Measurements from ENCODE around the gene HAT1.
A peak's percentile ranks its signal among the peaks of the same experiment; 100 is the strongest.
"Not testable (repeated sequence)": the region's sequence is repeated elsewhere in the genome, so short reads cannot be mapped to it uniquely, and the experiment has no call there.

Gene HAT1, protein sequence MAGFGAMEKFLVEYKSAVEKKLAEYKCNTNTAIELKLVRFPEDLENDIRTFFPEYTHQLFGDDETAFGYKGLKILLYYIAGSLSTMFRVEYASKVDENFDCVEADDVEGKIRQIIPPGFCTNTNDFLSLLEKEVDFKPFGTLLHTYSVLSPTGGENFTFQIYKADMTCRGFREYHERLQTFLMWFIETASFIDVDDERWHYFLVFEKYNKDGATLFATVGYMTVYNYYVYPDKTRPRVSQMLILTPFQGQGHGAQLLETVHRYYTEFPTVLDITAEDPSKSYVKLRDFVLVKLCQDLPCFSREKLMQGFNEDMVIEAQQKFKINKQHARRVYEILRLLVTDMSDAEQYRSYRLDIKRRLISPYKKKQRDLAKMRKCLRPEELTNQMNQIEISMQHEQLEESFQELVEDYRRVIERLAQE

DNA sequence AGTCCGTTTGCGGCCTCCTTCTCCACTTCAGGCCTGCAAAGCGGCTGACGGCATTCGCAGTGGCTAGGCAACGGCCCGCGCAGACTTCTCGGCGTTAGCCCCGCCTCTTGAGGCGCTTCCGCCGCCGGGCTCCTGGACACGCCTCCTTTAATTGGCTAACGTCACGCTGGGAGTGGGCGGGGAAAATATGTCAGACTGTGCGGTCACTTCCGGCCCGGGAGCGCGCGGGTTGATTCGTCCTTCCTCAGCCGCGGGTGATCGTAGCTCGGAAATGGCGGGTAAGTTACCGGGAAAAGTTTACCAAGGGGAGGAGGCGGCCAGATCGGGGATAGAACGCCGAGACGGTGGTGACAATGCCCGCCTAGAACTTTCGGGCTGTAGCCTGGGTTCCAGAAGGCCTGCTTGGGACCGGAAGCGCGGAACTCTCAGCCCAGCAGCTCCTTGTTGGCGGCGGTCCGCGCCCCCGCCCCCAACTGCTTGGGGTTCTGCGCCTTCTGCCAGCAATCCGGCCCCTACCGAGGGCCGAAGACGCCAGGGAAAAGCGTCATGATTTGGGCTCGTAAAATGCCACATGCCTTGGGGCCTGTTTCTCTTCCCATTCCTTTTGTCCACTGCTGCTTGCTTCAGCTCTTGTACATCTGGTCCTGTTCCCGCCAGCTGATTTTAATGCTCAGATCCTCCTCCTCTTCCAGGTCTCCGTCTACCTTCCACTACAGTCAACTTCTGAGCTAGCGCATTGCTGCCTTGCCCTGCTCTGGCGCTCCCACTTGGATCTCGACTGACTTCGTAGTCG, at the start of gene HAT1:
Gene HAT1 (plus strand): TSS at position 232 of the 793 bp plus-strand sequence. CDS start 40 bp downstream, at position 272.
- DNase-seq (ENCODE audit: low read depth, low spot score) = peak; percentile 80

DNA sequence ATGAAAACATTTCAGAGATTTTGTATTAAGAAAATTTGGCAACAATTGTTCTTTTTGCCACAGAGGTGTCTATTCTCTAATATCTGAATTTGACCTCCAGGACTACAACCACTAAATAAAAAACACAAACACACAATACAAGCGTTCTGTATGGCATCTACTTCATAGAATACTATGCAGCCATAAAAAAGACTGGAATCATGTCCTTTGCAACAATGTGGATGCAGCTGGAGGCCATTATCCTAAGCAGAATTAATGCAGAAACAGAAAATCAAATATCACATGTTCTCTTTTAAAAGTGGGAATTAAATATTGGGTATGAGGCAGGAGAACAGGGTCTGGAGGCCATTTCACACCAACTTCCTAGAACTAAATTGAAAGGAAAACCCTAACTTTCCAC, 47.7 kb upstream of the HAT1 start:
- DNase-seq (ENCODE audit: low read depth, low spot score) = no peak

DNA sequence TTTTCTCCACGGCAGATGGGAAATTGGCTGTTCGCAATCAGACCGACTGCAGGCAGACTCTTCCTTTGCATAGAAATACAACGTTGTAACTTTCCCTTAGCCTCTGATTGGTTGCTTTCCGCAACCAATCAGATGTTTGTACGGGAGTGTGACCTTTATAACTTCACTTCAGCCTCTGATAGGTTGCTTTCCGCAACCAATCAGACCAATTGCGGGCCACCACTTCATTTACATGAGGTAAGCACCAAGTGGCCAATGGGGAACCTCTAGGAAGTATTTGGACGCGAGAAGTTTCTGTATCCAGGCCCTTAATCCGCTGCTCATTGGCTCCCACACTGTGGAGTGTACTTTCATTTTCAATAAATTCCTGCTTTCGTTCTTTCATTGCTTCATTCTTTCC, 47.3 kb upstream of the HAT1 start:
- DNase-seq (ENCODE audit: low read depth, low spot score) = no peak

DNA sequence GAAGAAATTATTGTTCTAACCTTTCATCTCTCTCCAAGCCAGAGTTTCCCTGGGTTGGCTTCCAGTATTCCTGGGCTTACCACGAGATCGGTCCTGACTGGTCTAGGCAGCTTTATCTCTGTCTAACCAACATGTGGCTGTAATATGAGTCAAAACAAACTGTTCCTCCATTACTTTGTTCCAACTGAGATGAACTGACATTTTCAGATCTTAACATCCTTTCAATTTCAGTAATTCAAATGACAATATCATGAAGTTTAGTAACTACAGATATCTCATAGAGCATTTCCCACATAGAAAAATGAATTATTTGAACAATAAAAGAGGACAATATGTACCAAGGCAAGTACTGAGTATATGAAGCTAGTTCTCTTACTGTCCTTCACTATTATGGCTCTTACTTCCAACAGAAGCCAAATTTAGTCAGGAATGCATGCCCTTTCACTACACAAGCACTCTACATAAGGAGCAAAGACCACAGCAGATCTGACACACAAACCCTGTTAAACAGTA, 43.7 kb upstream of the HAT1 start:
- no peak for DNase-seq (ENCODE audit: low read depth, low spot score)

DNA sequence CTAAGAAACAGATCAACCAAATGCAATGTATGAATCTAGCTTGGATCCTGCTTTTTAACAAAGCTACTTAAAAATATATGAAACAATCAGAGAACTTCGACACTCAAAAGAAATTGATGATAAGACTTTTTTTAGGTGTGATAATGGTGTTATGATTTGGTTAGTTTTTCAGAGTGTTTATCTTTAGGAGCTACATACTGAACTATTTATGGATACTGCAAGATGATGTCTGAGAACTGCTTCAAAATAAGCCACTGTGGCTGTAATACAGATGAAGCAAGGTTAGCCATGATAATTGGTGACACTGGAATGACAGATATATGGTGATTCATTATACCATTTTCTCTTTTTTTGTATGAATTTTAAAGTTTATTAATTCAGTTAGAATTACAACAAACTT, 42.4 kb upstream of the HAT1 start:
- DNase-seq (ENCODE audit: low read depth, low spot score) = no peak

DNA sequence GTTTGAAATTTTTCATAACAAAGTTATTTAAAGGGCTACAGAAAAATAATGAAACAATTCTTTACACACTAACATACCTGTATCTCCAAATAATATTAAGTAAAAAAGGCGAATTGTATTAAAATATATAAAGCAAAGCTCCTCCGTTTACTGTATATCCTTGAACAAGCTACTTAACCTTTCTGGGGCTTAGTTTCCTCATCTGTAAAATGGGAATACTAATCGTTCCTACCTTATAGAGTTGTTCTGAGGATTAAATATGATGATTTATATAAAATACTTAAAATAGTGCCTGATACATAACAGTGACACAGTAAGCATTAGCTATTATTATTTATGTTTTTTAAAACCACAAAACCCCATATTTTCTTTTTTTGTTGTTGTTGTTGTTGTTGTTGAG, 41.5 kb upstream of the HAT1 start:
- no peak for DNase-seq (ENCODE audit: low read depth, low spot score)

DNA sequence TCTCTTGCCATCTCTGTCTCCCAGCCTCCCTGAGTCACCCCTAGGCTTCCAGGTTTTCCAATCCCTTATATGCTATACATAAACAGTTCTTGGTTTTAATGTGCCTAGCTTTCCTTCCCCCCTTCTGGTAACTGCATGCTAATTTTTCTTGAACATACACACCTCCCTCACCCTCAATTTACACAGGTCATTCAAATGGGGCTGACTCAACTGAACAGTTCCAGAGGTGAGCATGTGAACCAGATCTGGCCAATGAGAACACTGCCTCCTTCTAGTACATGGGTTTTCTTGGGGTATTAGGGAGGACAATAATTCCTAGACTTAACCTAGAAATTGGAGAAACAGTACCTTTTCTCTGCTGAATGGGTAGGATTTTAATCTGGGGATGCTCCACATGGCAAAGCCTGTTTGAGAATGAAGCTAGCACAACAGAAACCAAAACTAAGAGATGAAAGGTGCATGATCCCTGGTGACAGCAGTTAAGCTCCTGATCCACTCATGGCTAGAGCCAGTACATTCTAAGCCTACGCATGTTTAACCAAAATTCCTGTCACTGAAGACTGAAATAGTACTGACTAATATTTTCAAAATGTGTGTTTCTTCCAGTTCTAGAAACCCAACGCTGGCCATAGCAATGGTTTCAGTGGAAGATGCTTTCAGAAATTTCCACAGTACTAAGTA, 40.0 kb upstream of the HAT1 start:
- no peak for DNase-seq (ENCODE audit: low read depth, low spot score)

DNA sequence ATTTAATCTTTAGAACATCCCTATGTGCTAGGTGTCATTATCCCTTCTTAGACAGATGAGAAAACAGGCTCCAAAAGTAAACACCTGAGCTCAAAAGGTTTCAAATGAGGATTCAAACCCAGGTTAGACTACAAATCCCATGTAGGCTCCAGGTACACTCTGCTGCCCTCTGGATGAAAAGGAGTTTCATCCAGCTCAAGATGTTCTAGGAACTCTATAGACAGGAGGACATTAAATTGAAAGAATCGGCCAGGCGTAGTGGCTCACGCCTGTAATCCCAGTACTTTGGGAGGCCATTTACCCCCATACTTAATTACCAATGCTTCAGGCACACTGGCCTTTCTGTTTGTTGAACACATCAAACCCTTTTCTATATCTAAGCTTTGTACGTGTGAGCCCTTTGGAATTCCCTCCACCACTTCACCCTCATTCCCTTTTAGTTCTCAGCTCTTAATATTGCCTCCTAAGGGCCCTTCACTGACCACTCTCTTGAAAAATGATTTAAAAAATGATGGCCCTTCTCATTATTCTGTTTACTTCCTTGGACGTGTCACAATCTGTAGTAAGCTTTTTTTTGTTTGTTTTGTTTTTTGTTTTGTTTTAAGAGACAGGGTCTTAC, 38.9 kb upstream of the HAT1 start:
- DNase-seq (ENCODE audit: low read depth, low spot score) = no peak

DNA sequence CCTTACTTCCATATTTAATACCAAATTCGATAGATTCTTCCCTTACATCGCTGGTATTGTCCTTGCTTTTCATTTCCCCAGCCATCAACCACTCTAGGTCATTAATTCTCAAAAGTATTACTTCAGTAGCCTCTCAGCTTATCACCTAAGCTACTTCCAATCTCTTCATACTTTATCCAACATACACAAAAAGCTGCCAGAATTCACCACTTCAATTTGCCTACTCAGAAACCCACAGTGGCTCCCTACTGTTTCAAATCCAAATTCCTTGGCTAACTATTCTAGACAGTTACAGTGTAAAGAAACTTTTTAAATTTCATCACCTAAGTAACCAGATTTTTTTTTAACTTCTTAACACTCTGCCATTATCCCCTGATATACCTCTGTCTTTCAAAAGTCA, 32.9 kb upstream of the HAT1 start:
- no peak for DNase-seq (ENCODE audit: low read depth, low spot score)

DNA sequence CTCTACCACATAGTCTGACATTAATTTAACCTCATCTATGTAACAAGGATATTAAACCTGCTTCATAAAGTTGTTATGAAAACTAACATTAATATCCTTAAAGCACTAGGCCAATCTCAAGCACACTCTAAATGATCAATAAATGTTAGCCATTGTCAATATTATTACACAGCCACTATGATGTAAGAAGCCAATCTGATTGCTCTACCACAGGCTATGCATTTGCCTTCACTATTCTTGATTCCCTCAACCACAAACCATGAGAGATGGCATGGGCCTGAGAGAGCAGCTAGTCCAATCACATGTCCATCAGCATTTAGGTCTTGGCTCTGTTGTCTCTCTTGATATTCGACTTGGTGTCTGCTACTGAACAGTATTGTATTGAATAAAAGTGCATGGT, 32.5 kb upstream of the HAT1 start:
- no peak for DNase-seq (ENCODE audit: low read depth, low spot score)

DNA sequence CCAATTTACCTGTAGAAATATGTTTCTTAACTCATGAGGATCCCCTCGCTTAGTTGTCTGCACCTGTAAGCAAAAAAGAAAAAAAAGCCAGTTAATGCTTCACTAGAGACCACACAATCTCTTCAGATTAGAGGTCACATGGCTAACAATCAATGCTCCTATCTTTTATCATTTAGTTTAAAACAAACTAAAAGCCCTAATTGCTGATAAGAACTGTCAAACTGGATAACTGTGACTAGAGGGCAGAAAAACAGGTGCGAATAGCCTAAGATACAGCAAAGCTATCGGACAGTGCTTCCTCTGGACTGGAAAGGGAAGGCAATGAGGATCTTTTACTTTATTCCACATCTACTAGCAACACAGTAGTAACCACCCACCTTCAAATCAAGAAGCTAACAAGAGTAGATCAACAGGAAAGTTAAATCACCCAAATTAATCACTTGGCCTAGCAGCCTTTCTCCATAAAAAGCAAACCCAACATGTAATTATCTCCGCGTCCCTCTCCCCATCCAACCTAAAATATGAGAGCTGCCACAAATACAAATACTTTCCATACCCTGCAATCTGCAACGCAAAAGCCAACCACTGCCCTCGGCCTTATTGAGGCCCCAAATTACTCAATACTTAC, 29.0 kb upstream of the HAT1 start:
- DNase-seq (ENCODE audit: low read depth, low spot score) = no peak

DNA sequence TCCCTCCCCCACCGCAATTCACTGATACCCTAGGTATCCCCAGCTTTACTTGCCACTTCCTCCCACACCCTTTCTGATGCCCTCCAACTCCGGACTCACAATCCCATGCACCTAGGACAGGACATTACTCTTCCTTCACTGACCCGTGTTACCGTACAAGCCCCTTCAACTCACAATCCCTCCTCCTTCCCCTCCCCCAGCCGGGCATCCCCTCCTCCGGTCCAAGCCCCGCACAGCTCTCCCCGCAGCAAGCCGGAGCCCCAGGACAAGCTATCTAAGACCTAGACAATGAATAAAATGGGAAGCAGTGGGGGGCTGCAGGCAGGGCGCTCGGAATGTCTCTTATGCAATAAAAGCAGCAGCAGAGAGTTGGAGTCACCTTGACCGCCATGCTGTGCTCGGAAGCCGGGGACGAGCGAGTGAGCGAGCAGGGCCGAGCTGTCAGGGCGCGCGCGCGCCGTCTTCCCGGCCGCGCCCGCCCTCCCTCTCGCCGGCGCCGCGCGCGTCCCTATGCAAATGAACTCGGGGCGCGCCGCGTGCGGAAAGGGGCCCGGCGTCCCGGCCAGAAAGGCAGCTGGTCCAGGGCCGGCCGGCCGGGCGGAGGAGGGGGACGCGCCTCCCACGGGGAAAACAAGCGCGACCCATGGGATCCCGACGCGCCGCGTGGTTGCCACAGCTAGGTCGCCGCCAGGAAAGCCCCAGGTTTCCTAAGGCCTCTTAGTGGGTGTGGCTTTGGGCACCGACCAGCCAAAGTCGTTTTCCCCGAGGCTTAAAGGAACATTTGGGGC, 28.2 kb upstream of the HAT1 start, which contains the start of gene SLC25A12:
Gene SLC25A12 (minus strand): TSS at position 421 of the 788 bp plus-strand sequence. CDS start 30 bp downstream, at position 391.
- DNase-seq (ENCODE audit: low read depth, low spot score) = peak; percentile 28

DNA sequence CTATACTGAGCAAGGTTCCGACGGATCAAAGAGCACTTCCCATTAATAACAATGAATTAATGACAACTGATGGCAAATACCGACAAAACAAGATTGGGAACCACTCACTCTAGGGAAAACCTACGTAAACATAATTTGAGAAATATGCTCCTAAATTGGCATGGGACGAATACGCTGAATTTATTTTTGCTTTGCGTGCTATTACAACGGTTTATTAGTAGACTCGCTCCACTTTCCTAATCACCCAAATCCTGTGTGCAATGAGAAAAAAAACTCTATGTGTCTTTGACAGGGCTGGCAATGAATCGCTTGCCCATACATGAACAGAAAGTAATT, 27.7 kb upstream of the HAT1 start:
- no peak for DNase-seq (ENCODE audit: low read depth, low spot score)

DNA sequence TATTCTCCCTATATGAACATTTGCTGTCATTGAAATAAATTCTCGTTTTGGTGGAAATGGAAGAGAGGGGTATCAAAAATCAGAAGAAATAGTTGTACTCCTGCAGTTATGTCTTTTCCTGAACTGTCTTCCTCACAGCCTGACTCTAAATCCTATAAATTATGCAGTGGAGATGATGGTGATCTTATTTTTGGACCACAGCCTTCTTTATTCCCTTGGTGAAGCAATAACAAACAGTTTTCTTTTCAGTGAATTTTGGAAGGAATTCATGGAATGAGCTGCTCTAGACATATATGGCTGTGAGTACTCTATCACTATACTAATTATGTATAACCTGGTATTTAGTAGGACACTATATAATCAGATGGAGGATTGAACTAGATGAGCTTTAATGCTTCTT, 26.5 kb upstream of the HAT1 start:
- no peak for DNase-seq (ENCODE audit: low read depth, low spot score)

DNA sequence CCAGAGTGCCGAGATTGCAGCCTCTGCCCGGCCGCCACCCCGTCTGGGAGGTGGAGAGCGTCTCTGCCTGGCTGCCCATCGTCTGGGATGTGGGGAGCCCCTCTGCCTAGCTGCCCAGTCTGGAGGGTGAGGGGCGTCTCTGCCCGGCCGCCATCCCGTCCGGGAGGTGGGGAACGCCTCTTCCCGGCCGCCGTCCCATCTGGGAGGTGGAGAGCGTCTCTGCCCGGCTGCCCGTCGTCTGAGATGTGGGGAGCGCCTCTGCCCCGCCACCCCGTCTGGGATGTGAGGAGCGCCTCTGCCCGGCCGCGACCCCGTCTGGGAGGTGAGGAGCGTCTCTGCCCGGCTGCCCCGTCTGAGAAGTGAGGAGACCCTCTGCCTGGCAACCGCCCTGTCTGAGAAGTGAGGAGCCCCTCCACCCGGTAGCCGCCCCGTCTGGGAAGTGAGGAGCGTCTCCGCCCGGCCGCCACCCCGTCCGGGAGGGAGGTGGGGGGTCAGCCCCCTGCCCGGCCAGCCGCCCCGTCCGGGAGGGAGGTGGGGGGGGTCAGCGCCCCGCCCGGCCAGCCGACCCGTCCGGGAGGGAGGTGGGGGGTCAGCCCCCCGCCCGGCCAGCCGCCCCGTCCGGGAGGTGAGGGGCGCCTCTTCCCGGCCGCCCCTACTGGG, 22.5 kb upstream of the HAT1 start:
- DNase-seq (ENCODE audit: low read depth, low spot score) = not testable (repeated sequence)

DNA sequence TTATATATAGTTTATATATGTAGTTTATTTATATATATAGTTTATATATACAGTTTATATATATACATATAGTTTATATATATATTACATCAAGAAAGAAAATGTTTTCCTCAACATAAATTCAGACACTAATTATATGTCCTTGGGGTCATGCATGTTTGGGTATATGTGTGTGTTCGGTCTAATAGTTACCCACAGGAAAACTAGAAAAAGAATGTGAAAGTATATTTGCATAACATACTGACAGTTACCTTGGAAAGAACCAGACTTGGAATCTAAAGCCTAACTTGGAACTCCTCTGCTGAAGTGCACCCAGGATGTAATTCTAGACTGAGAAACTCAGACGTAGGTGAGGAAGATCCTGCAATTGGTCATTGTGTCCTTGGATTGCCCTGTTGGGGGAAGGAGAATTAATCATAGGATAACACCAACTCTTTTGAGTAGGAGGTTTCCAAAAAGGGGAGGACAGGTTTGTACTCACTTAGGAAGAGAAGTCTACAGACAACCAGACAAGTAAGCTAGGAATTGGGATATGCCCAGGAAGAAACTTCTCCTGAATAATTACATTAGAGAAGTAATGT, 19.3 kb upstream of the HAT1 start:
- DNase-seq (ENCODE audit: low read depth, low spot score) = no peak

DNA sequence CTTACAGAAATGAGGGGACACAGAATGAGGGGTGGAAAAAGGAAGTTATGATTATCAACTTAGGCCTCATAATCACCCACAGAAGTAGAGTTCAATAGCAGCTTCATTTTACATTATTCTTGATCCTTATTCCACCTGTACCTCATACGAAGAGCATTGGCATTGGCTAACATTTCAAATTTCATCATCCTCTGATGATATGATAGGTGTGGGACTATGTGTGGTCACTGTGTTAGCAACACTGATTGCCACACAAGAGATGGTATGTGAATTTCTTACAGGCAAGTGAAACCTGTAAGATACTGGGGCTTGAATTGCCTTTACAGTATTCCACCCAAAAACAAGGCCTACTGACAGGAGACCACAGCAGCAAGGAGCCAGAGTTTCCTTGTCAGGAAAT, 14.0 kb upstream of the HAT1 start:
- no peak for DNase-seq (ENCODE audit: low read depth, low spot score)

DNA sequence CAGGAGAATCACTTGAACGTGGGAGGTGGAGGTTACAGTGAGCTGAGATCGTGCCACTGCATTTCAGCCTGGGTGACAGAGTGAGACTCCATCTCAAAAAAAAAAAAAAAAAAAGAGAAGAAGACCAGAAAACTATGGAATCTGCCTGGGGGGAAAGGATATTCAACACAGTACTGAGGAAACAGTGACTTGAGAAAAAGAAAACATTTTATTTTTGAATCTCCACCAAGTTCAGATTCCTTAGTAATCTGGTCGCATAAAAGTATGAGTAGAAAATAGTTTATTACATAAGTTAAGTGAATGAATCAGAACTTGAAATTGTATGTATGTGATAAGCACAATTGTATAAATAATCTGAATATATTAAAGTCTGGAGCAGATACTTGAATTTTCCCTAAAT, 13.0 kb upstream of the HAT1 start:
- no peak for DNase-seq (ENCODE audit: low read depth, low spot score)

DNA sequence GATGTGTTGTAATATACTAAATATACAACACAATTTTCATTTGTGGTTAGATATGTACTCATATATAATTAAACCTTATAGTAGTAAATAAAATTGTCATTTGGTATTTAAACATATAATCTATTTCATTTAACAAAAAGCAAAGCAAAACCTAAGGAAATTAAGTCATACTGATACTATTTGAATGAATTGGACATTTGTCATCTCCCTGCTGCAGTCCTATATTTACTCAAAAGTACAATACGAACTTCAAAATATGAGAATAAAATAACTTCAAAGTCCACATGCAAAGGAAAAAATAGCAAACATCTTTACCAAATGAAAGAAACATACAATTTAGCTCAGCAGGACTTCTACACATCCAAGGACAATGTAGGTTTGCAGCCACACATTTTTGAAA, 11.8 kb upstream of the HAT1 start:
- DNase-seq (ENCODE audit: low read depth, low spot score) = no peak

DNA sequence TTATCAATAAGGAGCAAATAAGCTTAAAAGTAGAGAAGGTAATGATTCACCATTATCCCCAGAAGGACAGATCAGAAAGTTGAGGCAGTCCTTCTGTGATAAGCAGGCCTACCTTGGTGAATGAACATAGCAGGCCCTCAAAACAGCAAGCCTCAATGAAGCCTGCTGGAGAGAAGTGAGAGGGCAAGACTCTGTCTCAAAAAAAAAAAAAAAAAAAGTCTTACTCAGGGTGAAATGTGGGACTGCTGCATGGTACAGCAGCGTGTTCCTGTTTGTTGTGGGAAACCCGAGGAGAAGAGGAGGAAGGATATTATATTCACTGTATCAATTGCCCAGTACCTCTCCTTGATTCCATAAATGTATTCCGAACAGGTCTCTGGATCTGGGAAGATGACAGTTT, 8.7 kb upstream of the HAT1 start:
- no peak for DNase-seq (ENCODE audit: low read depth, low spot score)

Measured in iPS DF 19.7 (cell line).